NT2/D1 (cell line): Measurements from ENCODE around the gene GPR158.

Experiments used
- DNase-seq: peaks from one replicate; pipeline ENCODE4 v3.0.0-alpha.2; 2011; ENCODE audit warnings: low read depth, low spot score
- H3K27me3 ChIP-seq: 2 replicates; pipeline ENCODE4 v1.6.0; 2011; ENCODE audit warnings: mild to moderate bottlenecking; ENCODE audit not compliant: insufficient read length, insufficient read depth
- H3K36me3 ChIP-seq: 2 replicates; pipeline ENCODE4 v1.6.1; 2011; ENCODE audit warnings: mild to moderate bottlenecking, low read length, mixed read lengths; ENCODE audit not compliant: insufficient read depth, insufficient read length
- H3K4me1 ChIP-seq: 2 replicates; pipeline ENCODE4 v1.5.1; 2011; ENCODE audit not compliant: insufficient read depth, insufficient read length
- H3K4me3 ChIP-seq: 2 replicates; pipeline ENCODE4 v1.5.1; 2011; ENCODE audit warnings: low read depth; ENCODE audit not compliant: insufficient read length
- H3K9ac ChIP-seq: 2 replicates; pipeline ENCODE4 v1.6.0; 2011; ENCODE audit warnings: low read depth; ENCODE audit not compliant: insufficient read length
- H3K9me3 ChIP-seq: 2 replicates; pipeline ENCODE4 v1.5.1; 2011; ENCODE audit warnings: mild to moderate bottlenecking, low read length; ENCODE audit not compliant: insufficient read depth
- SUZ12 ChIP-seq: IDR thresholded peaks from 2 replicates; pipeline ENCODE4 v1.6.1; 2011; ENCODE audit not compliant: insufficient read length, insufficient read depth; ENCODE audit errors: extremely low read depth
- YY1 ChIP-seq: IDR thresholded peaks from 2 replicates; pipeline ENCODE4 v1.6.1; 2011; ENCODE audit not compliant: insufficient read length, insufficient read depth
- ZNF274 ChIP-seq: IDR thresholded peaks from 2 replicates; pipeline ENCODE4 v1.6.1; 2011; ENCODE audit warnings: mild to moderate bottlenecking, low read depth, low read length

Gene GPR158

DNA sequence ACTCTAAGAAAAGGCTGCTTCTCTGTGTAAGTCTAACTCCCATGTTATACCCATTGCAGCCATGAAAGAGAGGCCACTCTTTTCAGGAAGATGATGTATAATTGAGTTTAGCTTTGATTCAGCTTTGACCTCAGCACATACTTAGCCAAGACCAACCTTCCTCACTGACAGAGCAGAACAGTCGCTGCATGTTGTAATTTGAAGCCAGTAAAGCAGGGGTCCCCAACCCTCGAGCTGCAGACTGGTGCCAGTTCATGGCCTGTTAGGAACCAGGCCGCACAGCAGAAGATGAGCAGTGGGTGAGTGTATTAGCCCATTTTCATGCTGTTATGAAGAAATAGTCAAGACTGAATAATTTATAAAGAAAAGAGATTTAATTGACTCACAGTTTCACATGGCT lies 223.9 kb downstream of the GPR158 start:
- DNase-seq = no peak
- H3K9me3 ChIP-seq = no peaks in the 10 kb centered on the region
- no peaks in the 10 kb centered on the region for H3K27me3 ChIP-seq
- no peaks in the 10 kb centered on the region for H3K36me3 ChIP-seq
- no peak for TF ChIP-seq YY1
- TF ChIP-seq ZNF274 = no peak
- TF ChIP-seq SUZ12 = no peak
- no peak overlapping the region for H3K9ac ChIP-seq
- no peaks in the 10 kb centered on the region for H3K4me1 ChIP-seq
- H3K4me3 ChIP-seq = no peak overlapping the region

DNA sequence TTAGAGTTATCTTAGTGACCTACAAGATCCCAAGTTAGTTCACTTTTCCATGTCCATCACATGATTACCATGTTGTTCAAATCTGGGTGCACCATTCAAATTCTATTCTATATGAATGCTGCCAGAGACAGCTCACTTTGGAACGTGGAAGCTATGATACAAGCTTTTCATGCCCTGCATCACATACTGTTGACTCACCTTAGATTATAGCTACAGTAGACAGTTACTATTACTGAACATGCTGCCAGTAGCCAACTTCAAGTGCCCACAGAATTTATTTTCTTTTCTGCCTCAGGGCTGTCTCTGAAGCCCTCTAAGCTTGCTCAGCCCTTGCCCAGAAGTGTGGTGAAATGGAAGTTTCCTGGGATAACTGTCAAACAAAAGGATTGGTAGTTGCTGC lies 231.1 kb downstream of the GPR158 start:
- H3K4me1 ChIP-seq = no peaks in the 10 kb centered on the region
- TF ChIP-seq YY1 (no peak), SUZ12 (no peak)

DNA sequence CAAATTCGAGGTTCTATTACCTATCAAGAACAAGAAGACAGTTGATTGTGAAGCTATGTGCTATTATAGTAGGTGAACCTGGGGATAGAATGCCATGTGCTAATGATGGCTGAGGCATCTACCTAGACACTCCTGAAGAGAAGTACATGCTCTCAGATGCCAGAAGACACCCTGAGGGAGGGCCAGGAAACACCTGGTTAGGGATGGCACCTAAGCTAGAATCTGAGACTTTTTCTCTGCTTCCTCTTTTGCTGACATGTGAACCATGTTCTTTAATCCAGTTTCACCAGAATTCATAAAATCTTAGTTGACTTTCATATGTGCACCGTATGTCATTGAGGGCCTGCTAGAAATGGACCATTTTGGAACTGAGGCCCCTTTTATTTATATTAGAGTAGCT lies 242.8 kb downstream of the GPR158 start:
- Histone ChIP-seq H3K4me3 (no peak overlapping the region), H3K9ac (no peak overlapping the region), H3K4me1 (no peaks in the 10 kb centered on the region), H3K27me3 (no peaks in the 10 kb centered on the region), H3K36me3 (no peaks in the 10 kb centered on the region), H3K9me3 (no peaks in the 10 kb centered on the region)
- no peak for TF ChIP-seq YY1
- no peak for TF ChIP-seq SUZ12
- no peak for TF ChIP-seq ZNF274
- DNase-seq = no peak

More for the DNA sequence above, 231.1 kb downstream of the GPR158 start:
- no peak for DNase-seq
- no peaks in the 10 kb centered on the region for H3K9me3 ChIP-seq
- no peak overlapping the region for H3K9ac ChIP-seq
- H3K4me3 ChIP-seq = no peak overlapping the region
- H3K36me3 ChIP-seq = no peaks in the 10 kb centered on the region
- no peaks in the 10 kb centered on the region for H3K27me3 ChIP-seq

DNA sequence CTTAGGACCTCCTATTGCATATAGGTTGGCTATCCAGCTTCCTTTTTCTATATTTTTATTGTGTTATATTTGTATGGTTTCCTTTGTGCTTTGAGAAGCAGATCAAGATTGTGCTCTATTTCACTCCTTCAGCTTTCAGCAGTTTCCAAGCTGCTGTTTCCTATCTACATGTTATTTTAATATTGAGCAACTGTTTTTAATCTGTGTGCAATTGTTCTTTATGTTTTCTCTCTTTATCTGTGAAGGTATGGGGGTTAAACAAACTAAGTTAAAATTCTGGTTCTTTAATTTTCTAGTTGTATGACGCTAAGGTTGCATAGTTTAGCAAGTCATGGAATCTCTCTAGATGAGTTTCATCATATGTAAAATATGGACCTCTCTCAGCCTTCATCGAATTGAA lies 251.0 kb downstream of the GPR158 start:
- Histone ChIP-seq H3K27me3 (no peaks in the 10 kb centered on the region), H3K4me1 (no peaks in the 10 kb centered on the region), H3K4me3 (no peak overlapping the region), H3K9me3 (no peaks in the 10 kb centered on the region), H3K9ac (no peak overlapping the region), H3K36me3 (no peaks in the 10 kb centered on the region)
- DNase-seq = no peak
- TF ChIP-seq YY1 (no peak), ZNF274 (no peak)

DNA sequence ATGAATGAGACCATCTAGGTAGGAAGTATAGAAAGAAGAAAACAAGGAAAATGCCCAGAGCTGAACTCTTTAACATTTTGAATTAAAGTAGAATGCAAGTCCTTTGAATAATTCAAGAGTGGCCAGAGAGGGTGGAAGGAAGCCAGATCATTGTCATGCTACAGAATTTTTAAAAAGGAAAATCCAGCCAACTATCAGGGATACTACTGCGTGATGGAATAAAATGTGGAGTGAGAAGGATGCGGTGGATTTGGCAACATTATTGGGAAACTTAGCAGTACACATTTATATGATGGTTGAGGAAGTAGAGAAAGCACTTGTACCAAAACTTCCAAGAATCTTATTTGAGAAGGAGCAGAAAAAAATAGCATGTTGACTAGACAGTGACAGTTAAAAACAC lies 261.6 kb downstream of the GPR158 start:
- no peaks in the 10 kb centered on the region for H3K27me3 ChIP-seq
- no peaks in the 10 kb centered on the region for H3K36me3 ChIP-seq
- H3K4me3 ChIP-seq = no peak overlapping the region
- TF ChIP-seq ZNF274 = no peak
- TF ChIP-seq SUZ12 = no peak
- no peak for TF ChIP-seq YY1
- DNase-seq = no peak
- H3K9ac ChIP-seq = no peak overlapping the region
- H3K9me3 ChIP-seq = no peaks in the 10 kb centered on the region
- no peaks in the 10 kb centered on the region for H3K4me1 ChIP-seq

DNA sequence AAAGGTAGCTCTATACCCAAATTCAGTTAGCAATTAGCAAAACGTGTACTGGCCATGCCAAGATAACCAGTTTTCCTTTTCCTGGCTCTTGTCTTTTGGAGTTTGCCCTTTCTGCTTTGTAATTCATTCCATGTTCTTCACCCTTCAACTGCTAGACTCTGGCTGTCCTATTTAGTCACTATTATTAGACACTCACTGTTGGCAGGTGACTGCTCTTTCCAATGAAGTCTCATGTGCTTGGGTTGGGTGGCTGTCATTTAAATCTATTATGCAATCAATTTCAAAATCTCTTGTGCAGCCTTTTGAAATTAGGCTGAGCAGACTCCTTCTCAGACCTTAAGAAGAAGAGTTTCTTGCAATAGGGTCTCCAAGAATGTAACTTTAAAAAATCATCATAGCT lies 266.5 kb downstream of the GPR158 start:
- Histone ChIP-seq H3K4me1 (no peaks in the 10 kb centered on the region), H3K27me3 (no peaks in the 10 kb centered on the region), H3K9ac (no peak overlapping the region), H3K4me3 (no peak overlapping the region), H3K36me3 (no peaks in the 10 kb centered on the region), H3K9me3 (no peaks in the 10 kb centered on the region)
- no peak for DNase-seq
- no peak for TF ChIP-seq SUZ12
- no peak for TF ChIP-seq YY1
- TF ChIP-seq ZNF274 = no peak

DNA sequence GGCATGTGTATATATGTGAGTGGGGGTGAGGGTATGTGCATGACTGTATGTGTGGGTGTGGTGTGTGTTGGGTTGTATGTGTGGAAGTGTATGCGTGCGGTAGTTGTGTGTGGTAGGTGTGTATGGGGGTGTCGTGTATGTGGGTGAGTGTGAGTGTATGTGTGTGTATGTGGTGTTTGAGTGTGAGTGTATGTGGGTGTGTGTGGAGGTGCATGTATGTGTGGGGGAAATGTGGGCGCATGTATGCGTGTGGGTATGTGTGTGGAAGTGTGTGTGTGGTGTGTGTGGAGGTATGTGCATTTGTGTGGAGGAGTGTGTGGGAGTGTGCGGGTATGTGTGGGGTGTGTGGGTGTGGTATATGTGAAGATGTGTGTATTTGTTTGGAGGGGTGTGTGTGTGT lies 269.5 kb downstream of the GPR158 start:
- Histone ChIP-seq H3K4me1 (no peaks in the 10 kb centered on the region), H3K9ac (no peak overlapping the region), H3K27me3 (no peaks in the 10 kb centered on the region), H3K36me3 (no peaks in the 10 kb centered on the region), H3K9me3 (no peaks in the 10 kb centered on the region), H3K4me3 (no peak overlapping the region)
- no peak for DNase-seq
- TF ChIP-seq ZNF274 = no peak
- no peak for TF ChIP-seq SUZ12
- TF ChIP-seq YY1 = no peak

DNA sequence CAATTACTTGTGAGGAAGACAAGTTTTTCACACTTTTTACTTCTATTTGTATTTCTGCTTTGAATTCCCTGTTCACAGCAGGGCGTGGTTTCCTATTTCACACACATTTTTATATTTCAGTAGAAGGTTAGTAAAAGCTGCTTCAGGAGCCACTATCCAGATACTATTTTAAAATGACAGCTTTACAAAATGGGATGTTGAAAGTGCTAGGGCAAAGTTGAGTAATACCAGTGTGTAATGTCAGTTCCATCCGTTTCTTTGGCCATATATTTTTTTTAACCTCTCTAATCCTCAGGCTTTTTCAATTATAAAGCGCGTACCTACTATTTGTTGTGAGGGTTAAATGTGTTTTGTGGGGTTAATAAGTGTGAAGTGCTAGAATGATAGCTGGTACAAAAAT lies 276.6 kb downstream of the GPR158 start:
- Histone ChIP-seq H3K9ac (no peak overlapping the region), H3K4me3 (no peak overlapping the region), H3K9me3 (no peaks in the 10 kb centered on the region), H3K4me1 (no peaks in the 10 kb centered on the region), H3K27me3 (no peaks in the 10 kb centered on the region), H3K36me3 (no peaks in the 10 kb centered on the region)
- DNase-seq = no peak
- TF ChIP-seq ZNF274 = no peak
- no peak for TF ChIP-seq SUZ12
- no peak for TF ChIP-seq YY1
